Measurements from ENCODE around the gene DOCK10.

- TF ChIP-seq, protein P1, sequence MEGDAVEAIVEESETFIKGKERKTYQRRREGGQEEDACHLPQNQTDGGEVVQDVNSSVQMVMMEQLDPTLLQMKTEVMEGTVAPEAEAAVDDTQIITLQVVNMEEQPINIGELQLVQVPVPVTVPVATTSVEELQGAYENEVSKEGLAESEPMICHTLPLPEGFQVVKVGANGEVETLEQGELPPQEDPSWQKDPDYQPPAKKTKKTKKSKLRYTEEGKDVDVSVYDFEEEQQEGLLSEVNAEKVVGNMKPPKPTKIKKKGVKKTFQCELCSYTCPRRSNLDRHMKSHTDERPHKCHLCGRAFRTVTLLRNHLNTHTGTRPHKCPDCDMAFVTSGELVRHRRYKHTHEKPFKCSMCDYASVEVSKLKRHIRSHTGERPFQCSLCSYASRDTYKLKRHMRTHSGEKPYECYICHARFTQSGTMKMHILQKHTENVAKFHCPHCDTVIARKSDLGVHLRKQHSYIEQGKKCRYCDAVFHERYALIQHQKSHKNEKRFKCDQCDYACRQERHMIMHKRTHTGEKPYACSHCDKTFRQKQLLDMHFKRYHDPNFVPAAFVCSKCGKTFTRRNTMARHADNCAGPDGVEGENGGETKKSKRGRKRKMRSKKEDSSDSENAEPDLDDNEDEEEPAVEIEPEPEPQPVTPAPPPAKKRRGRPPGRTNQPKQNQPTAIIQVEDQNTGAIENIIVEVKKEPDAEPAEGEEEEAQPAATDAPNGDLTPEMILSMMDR (IDR thresholded peaks at IDR 0.05; ENCODE audit: borderline replicate concordance, extremely low read depth, low read length, poor library complexity, severe bottlenecking), result no peak
- no peak for TF ChIP-seq EZH2 (IDR thresholded peaks at IDR 0.05; ENCODE audit: borderline replicate concordance, low read depth, low read length, severe bottlenecking)
These were observed 48.5 kb upstream of the DOCK10 start for GRCh38 chr2:225090746-225091145.

Data from DND-41 (cell line).